CD4-positive, CD25-positive, alpha-beta regulatory T cell (primary cell): ENCODE measurements around the gene CLMP. TPM values are rescaled to one million over a fixed set of nuclear protein-coding genes. Genes with fewer than 3 reads are reported as not detected.

ENCODE experiments used
- ATAC-seq, 2 donors: fragments of 150-1000 bp; cut with Tn5 transposase; one replicate each; pipeline ENCODE4 v1.10.0; 2021; ENCODE audit warnings: low read depth in 2 of 2, moderate number of reproducible peaks in 2 of 2, moderate library complexity in 1 of 2
- DNase-seq, 3 donors: peaks; one replicate each; pipeline versions ENCODE4 v3.0.0 to v3.0.0-alpha.2; 2012 to 2022; ENCODE audit warnings: mixed read lengths in 1 of 3
- H3K27ac ChIP-seq: one replicate; pipeline ENCODE4 v1.7.0; 2013; ENCODE audit warnings: mild to moderate bottlenecking, low read length; ENCODE audit not compliant: insufficient read depth, poor library complexity, severe bottlenecking
- H3K27me3 ChIP-seq: one replicate; pipeline ENCODE4 v1.7.0; 2013; ENCODE audit warnings: low read length; ENCODE audit not compliant: control insufficient read depth, insufficient read depth
- H3K36me3 ChIP-seq: one replicate; pipeline ENCODE4 v1.7.0; 2013; ENCODE audit warnings: mild to moderate bottlenecking, low read length, moderate library complexity; ENCODE audit not compliant: control insufficient read depth, insufficient read depth
- H3K4me1 ChIP-seq: 2 replicates; pipeline ENCODE4 v1.7.0; 2013; ENCODE audit warnings: mild to moderate bottlenecking, low read length; ENCODE audit not compliant: insufficient read depth, control insufficient read depth, poor library complexity, severe bottlenecking
- H3K4me3 ChIP-seq: one replicate; pipeline ENCODE4 v1.7.0; 2013; ENCODE audit warnings: low read depth, mild to moderate bottlenecking, low read length, moderate library complexity
- H3K9me3 ChIP-seq, 2 experiments: 1 replicate in 1 of 2; 2 replicates in 1 of 2; pipeline ENCODE4 v1.7.0; 2013; ENCODE audit warnings: low read length in 2 of 2, mild to moderate bottlenecking in 1 of 2, moderate library complexity in 1 of 2; ENCODE audit not compliant: control insufficient read depth in 2 of 2
- H3K27ac Mint-ChIP-seq, 3 donors: one replicate each; pipeline ENCODE4 v1.8.0; 2020 to 2022; ENCODE audit warnings: mild to moderate bottlenecking in 3 of 3, mixed read lengths in 3 of 3, moderate library complexity in 2 of 3
- H3K27me3 Mint-ChIP-seq: one replicate; pipeline ENCODE4 v1.8.0; 2022; ENCODE audit warnings: mild to moderate bottlenecking, mixed read lengths
- H3K36me3 Mint-ChIP-seq: one replicate; pipeline ENCODE4 v1.8.0; 2020; ENCODE audit warnings: mixed read lengths
- H3K4me1 Mint-ChIP-seq, 4 donors: one replicate each; pipeline ENCODE4 v1.8.0; 2020 to 2022; ENCODE audit warnings: mixed read lengths in 4 of 4, mild to moderate bottlenecking in 1 of 4
- H3K4me3 Mint-ChIP-seq, 4 donors: one replicate each; pipeline ENCODE4 v1.8.0; 2020 to 2022; ENCODE audit warnings: mild to moderate bottlenecking in 4 of 4, mixed read lengths in 4 of 4, moderate library complexity in 3 of 4
- H3K9me3 Mint-ChIP-seq, 7 donors: one replicate each; pipeline ENCODE4 v1.8.0; 2020 to 2022; ENCODE audit warnings: mixed read lengths in 7 of 7, mild to moderate bottlenecking in 3 of 7, moderate library complexity in 2 of 7
- polyA plus RNA-seq, 4 donors: library from polyadenylated mRNA; unstranded; fragments of 300-500 nt; fragmentation: Illumina TruSeq; gene quantifications; one replicate each; pipeline ENCODE4 v1.2.3, GENCODE V29; 2021
- total RNA-seq: library from RNA; stranded (reverse); gene quantifications from one replicate; pipeline ENCODE4 v1.2.3, GENCODE V29; 2022

Gene CLMP
- total and polyA plus RNA-seq, 5 donors from 2014 or later = 0.05 to 0.23 (median 0.11) TPM

DNA sequence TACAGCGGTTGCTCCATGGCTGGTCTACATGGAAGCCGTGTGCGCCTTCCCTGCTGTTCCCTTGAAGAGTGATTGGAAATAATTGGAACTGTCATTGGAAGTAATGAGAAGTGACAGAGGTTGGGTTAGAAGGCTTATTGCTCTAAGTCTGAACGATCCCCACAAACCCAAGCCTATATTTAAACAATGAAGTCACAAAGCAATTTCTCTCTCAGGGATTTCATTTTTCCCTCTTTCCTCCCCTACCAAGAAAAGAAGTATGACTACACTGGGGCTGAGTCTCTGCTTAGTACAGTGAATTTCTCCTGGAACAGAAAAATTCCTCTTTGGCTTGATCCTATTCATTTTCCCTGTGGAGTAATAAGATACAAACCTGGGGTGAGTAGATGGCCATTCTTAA, 7.8 kb downstream of the CLMP start:
- H3K36me3 Mint-ChIP-seq = no peaks in the 10 kb centered on the region
- no peaks in the 10 kb centered on the region for H3K9me3 Mint-ChIP-seq
- H3K4me1 Mint-ChIP-seq = peaks cover 0 to 6% (median 4%) of the 10 kb centered on the region in 4 donors
- Histone ChIP-seq H3K4me3 (no peak overlapping the region), H3K9me3 (no peaks in the 10 kb centered on the region), H3K4me1 (no peaks in the 10 kb centered on the region), H3K27me3 (peaks cover 26% of the 10 kb centered on the region), H3K36me3 (no peaks in the 10 kb centered on the region), H3K27ac (no peak overlapping the region)
- no peak overlapping the region for H3K4me3 Mint-ChIP-seq
- H3K27me3 Mint-ChIP-seq = peaks cover 64% of the 10 kb centered on the region
- DNase-seq = no peak
- no peak for ATAC-seq
- H3K27ac Mint-ChIP-seq = no peak overlapping the region

GRCh38 chr11:123186286-123186685, 8.8 kb downstream of the CLMP start:
- no peaks in the 10 kb centered on the region for H3K4me1 Mint-ChIP-seq
- Histone ChIP-seq H3K4me1 (no peaks in the 10 kb centered on the region), H3K27me3 (peaks cover 23% of the 10 kb centered on the region), H3K36me3 (no peaks in the 10 kb centered on the region), H3K27ac (no peak overlapping the region), H3K9me3 (no peaks in the 10 kb centered on the region), H3K4me3 (no peak overlapping the region)
- no peak overlapping the region for H3K4me3 Mint-ChIP-seq
- H3K36me3 Mint-ChIP-seq = no peaks in the 10 kb centered on the region
- ATAC-seq = no peak
- H3K27ac Mint-ChIP-seq = no peak overlapping the region
- no peaks in the 10 kb centered on the region for H3K9me3 Mint-ChIP-seq
- H3K27me3 Mint-ChIP-seq = peaks cover 55% of the 10 kb centered on the region
- no peak for DNase-seq

DNA sequence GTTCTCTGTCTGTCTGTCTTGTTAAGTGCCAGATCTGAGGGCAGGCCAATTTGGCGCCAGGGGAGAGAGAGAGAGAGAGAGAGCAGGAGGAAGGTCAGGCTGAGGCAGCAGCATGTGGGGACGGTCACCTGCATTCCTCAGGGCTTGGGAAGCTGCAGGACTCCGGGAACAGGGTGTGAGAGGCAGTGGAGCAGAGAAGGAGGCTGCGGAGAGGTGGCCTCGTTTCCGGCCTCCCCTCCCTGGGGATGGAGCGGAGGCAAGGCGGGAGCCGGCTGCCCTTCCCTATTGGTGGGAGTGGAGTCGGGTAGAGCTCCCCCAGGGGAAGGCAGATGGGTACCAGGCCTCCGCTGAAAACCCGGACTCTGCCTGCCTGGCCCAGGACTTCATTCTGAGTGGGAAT, 9.7 kb downstream of the CLMP start:
- Mint-ChIP-seq H3K36me3 (no peaks in the 10 kb centered on the region), H3K27ac (no peak overlapping the region), H3K4me1 (no peaks in the 10 kb centered on the region), H3K9me3 (no peaks in the 10 kb centered on the region), H3K27me3 (peaks cover 45% of the 10 kb centered on the region), H3K4me3 (no peak overlapping the region)
- H3K36me3 ChIP-seq = no peaks in the 10 kb centered on the region
- H3K4me3 ChIP-seq = no peak overlapping the region
- DNase-seq = no peak
- peaks cover 22% of the 10 kb centered on the region for H3K27me3 ChIP-seq
- no peaks in the 10 kb centered on the region for H3K9me3 ChIP-seq
- H3K27ac ChIP-seq = no peak overlapping the region
- no peaks in the 10 kb centered on the region for H3K4me1 ChIP-seq
- no peak for ATAC-seq

GRCh38 chr11:123184531-123184930, 10.5 kb downstream of the CLMP start:
- DNase-seq (no peak), ATAC-seq (no peak)
- Histone ChIP-seq H3K27ac (no peak overlapping the region), H3K4me1 (no peaks in the 10 kb centered on the region), H3K9me3 (no peaks in the 10 kb centered on the region), H3K4me3 (no peak overlapping the region), H3K36me3 (no peaks in the 10 kb centered on the region), H3K27me3 (peaks cover 22% of the 10 kb centered on the region)
- Mint-ChIP-seq H3K4me3 (no peak overlapping the region), H3K27ac (no peak overlapping the region), H3K36me3 (no peaks in the 10 kb centered on the region), H3K27me3 (peaks cover 39% of the 10 kb centered on the region), H3K4me1 (no peaks in the 10 kb centered on the region), H3K9me3 (no peaks in the 10 kb centered on the region)

GRCh38 chr11:123183391-123184099, 11.5 kb downstream of the CLMP start:
- H3K27ac Mint-ChIP-seq = no peak overlapping the region
- Histone ChIP-seq H3K9me3 (no peaks in the 10 kb centered on the region), H3K27me3 (peaks cover 16% of the 10 kb centered on the region), H3K4me1 (no peaks in the 10 kb centered on the region), H3K36me3 (no peaks in the 10 kb centered on the region), H3K4me3 (no peak overlapping the region), H3K27ac (no peak overlapping the region)
- ATAC-seq (no peak), DNase-seq (no peak)
- no peaks in the 10 kb centered on the region for H3K4me1 Mint-ChIP-seq
- H3K36me3 Mint-ChIP-seq = no peaks in the 10 kb centered on the region
- H3K9me3 Mint-ChIP-seq = no peaks in the 10 kb centered on the region
- peaks cover 29% of the 10 kb centered on the region for H3K27me3 Mint-ChIP-seq
- H3K4me3 Mint-ChIP-seq = no peak overlapping the region

GRCh38 chr11:123181767-123182500, 13.1 kb downstream of the CLMP start:
- H3K9me3 ChIP-seq = no peaks in the 10 kb centered on the region
- no peak overlapping the region for H3K27ac ChIP-seq
- H3K27me3 ChIP-seq = peaks cover 5% of the 10 kb centered on the region
- no peaks in the 10 kb centered on the region for H3K4me1 ChIP-seq
- DNase-seq = no peak
- H3K4me3 ChIP-seq = no peak overlapping the region
- Mint-ChIP-seq H3K9me3 (peaks cover 0 to 2% (median 0%) of the 10 kb centered on the region in 7 donors), H3K4me1 (no peaks in the 10 kb centered on the region), H3K27me3 (peaks cover 14% of the 10 kb centered on the region), H3K36me3 (no peaks in the 10 kb centered on the region), H3K4me3 (no peak overlapping the region), H3K27ac (no peak overlapping the region)
- no peak for ATAC-seq
- no peaks in the 10 kb centered on the region for H3K36me3 ChIP-seq

GRCh38 chr11:123181075-123181474, 14.0 kb downstream of the CLMP start:
- H3K9me3 ChIP-seq = no peaks in the 10 kb centered on the region
- Mint-ChIP-seq H3K9me3 (peaks cover 0 to 2% (median 0%) of the 10 kb centered on the region in 7 donors), H3K36me3 (no peaks in the 10 kb centered on the region), H3K4me3 (no peak overlapping the region), H3K27me3 (peaks cover 11% of the 10 kb centered on the region), H3K27ac (peak overlapping the region in 1 of 3 donors; percentile 11), H3K4me1 (no peaks in the 10 kb centered on the region)
- no peak overlapping the region for H3K27ac ChIP-seq
- H3K4me3 ChIP-seq = no peak overlapping the region
- DNase-seq (no peak), ATAC-seq (no peak)
- H3K4me1 ChIP-seq = no peaks in the 10 kb centered on the region
- H3K27me3 ChIP-seq = peaks cover 4% of the 10 kb centered on the region
- no peaks in the 10 kb centered on the region for H3K36me3 ChIP-seq

DNA sequence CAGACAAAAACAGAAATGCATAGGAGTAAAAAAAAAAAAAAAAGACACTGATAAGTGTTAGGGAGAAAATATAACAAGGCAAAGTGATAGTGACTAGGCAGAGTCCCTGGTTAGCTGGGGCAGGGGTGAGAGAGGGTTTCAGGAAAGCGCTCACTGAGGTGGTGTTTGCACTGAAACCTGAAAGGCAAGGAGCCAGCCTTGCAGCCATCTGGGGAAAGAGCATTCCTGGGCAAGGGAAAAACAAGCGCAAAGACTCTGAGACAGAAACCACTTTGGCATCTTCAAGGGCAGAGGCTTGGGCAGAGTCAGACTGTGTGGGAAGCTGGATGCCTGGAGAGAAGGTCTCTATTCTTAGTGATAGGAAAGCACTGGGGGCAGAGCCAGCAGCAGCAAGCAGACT, 14.5 kb downstream of the CLMP start:
- Histone ChIP-seq H3K27ac (no peak overlapping the region), H3K9me3 (no peaks in the 10 kb centered on the region), H3K4me3 (no peak overlapping the region), H3K4me1 (no peaks in the 10 kb centered on the region), H3K27me3 (peaks cover 1% of the 10 kb centered on the region), H3K36me3 (no peaks in the 10 kb centered on the region)
- Mint-ChIP-seq H3K4me1 (no peaks in the 10 kb centered on the region), H3K9me3 (peaks cover 0 to 2% (median 0%) of the 10 kb centered on the region in 7 donors), H3K4me3 (no peak overlapping the region), H3K36me3 (no peaks in the 10 kb centered on the region), H3K27me3 (peaks cover 7% of the 10 kb centered on the region), H3K27ac (peak overlapping the region in 1 of 3 donors; percentile 11)
- no peak for DNase-seq
- no peak for ATAC-seq
